Erythroblast (primary cell): ENCODE results near the gene SLC19A1.

Source experiments
- GATA1 ChIP-seq: IDR thresholded peaks from 2 replicates; pipeline ENCODE4 v1.6.1; 2011; ENCODE audit warnings: low read depth, mild to moderate bottlenecking, control low read depth, low read length, moderate library complexity
- POLR2A ChIP-seq: IDR thresholded peaks from 2 replicates; pipeline ENCODE4 v1.6.1; 2011; ENCODE audit warnings: mild to moderate bottlenecking, low read length

DNA sequence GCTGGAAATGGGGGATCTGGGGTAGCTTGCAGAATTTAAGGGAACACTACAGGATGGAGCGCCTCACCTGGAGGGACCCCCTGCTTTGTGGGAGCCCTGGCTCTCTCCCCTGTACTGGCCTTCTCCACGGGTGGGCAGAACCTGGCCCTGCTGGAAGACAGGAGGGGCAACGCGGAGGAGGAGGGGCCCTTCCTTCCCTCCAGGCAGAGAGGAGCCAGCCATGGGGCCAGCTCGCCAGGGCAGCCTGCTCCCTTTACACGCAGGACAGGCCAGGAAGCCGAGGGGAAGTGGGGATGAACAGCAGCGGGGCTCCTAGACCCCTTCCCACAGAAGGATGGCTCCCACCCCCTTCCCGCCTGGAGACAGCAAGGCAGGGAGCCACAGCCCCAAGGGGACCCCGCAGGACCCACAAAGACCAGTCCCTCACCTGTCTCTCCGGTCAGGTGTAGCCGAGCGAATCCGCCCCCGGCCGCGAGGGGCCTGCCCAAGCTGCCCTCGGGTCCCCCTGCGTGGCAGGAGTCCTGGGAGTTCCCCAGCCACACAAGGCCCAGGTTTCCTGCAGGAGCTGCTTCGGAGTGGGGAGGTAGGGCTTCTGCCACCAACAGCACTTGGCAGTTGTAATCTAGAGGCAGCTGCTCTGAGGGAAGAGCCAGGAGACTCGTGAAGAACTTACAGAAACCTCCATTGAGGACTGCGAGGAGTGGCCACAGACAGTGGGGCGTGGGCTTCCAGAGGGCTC lies 1.6 kb upstream of the SLC19A1 start:
- TF ChIP-seq POLR2A (no peak), GATA1 (no peak)
